ENCODE results near the gene RHOBTB3. TPM values are rescaled to one million over a fixed set of nuclear protein-coding genes. Genes with fewer than 3 reads are reported as not detected.
"Not testable (repeated sequence)": the region's sequence is repeated elsewhere in the genome, so short reads cannot be mapped to it uniquely, and the experiment has no call there.

Gene RHOBTB3
- polyA plus RNA-seq, 1 donor from 2014 or later: 1.9 TPM

DNA sequence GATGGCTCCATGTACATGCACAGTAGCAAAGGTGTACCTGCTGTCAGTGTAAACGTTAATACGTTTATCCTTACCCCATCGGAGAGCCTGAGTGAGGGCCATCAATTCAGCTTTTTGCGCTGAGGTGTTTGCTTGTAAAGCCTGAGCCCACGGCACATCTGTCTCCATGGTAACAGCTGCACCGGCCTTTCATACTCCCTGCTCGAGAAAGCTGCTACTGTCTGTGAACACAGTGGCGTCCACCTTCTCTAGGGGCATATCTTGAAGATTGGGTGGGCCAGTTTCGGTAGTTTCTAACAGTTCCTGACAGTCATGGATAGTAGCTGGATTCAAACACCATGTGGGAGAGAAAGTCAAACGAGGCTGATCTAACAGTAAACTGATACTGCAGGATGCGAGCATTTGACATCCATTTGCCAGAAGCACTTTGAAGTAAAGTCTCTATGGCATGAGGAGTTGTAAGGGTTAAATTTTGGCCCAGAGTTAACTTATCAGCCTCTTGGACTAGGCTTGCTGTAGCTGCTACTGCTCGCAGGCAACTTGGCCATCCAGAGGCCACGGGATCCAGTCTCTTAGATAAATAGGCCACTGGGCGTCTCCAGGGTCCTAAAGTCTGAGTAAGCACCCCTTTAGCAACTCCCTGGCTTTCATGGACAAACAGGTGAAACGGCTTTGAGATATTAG, 21.0 kb upstream of the RHOBTB3 start:
- Mint-ChIP-seq H3K27ac (no peak overlapping the region), H3K27me3 (peaks cover 3% of the 10 kb centered on the region), H3K9me3 (peaks cover 0 to 2% (median 0%) of the 10 kb centered on the region in 3 donors), H3K4me1 (peaks cover 0 to 1% (median 0%) of the 10 kb centered on the region in 3 donors), H3K36me3 (peaks cover 6% of the 10 kb centered on the region), H3K4me3 (no peak overlapping the region)

DNA sequence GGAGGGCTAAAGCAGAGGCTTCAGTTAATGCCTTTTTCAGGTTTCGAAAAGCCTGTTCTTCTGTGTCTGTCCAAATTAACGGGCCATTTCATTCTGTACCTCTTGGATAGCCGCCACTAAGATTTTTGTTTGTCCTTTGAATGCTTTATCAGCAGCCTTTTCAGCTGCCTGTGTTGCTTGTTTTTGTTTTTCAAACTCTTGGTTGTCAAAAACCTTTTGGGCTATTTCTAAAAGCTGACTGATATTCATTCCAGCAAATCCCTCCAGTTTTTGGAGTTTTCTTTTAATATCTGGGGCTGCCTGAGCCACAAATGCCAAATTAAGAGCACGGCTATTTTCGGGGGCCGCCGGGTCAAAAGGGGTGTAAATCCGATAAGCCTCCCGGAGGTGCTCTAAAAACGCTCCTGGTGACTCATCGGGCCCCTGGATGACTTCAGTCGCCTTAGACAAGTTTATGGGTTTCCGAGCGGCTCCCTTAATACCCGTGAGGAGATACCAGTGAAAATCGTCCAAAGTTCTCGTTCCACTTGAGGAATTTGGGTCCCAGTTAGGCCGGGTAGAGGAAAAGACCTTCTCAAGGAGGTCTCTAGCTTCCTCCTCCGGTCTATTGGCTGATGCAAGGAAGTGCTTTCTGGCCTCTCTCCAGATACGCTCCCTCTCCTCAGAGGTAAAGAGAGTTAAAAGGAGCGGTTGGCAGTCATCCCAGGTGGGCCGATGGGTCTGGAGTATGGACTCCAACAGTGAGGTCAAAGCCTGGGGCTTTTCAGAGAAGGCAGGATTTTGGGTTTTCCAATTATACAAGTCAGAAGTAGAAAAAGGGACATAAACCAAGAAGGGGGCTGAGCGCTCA, 20.3 kb upstream of the RHOBTB3 start:
- not testable (repeated sequence) for H3K27me3 Mint-ChIP-seq, H3K9me3 Mint-ChIP-seq, H3K4me1 Mint-ChIP-seq, H3K36me3 Mint-ChIP-seq, H3K27ac Mint-ChIP-seq, H3K4me3 Mint-ChIP-seq

DNA sequence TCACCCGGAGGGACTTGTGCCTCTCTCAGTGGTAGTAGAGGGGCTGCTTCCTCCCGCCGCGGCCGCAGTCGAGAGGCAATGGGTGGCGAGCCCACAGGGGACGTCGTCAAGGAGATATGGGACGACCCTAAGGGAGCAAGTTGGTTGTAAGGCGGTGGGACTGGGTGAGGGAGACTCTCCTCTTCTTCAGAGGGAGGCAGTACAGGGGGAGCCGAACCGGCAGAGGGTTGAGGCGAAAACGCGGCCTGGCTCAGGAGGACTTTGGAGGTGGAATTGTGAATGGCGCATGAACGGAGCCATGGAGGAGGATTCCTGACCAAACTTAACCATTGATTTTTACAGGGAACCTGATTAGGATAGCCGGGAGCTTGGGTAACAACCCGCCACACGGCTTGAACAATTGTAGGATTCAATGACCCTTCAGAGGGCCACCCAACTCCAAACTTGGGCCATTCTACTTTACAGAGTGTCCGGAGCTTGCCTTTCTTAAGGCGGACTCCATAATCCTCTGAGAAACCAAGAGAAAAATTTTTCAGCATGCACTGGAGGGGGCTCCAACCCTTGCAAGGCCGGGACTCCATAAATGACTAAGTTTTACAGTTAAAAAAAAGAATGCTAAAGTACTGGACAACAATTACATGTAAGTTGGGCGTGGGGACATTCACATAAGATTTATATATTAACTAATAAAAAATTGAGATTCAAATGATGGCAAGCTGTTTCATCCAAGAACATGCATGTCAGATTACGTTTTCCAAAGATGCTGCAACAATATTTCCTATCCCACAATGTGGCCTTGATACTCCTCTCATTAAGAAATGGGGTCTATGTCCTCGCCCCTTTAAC, 19.4 kb upstream of the RHOBTB3 start:
- H3K4me3 Mint-ChIP-seq: no peak overlapping the region
- peaks cover 3% of the 10 kb centered on the region for H3K27me3 Mint-ChIP-seq
- H3K27ac Mint-ChIP-seq: no peak overlapping the region
- peaks cover 0 to 2% (median 0%) of the 10 kb centered on the region in 3 donors for H3K9me3 Mint-ChIP-seq
- no peaks in the 10 kb centered on the region for H3K4me1 Mint-ChIP-seq
- H3K36me3 Mint-ChIP-seq: peaks cover 6% of the 10 kb centered on the region

DNA sequence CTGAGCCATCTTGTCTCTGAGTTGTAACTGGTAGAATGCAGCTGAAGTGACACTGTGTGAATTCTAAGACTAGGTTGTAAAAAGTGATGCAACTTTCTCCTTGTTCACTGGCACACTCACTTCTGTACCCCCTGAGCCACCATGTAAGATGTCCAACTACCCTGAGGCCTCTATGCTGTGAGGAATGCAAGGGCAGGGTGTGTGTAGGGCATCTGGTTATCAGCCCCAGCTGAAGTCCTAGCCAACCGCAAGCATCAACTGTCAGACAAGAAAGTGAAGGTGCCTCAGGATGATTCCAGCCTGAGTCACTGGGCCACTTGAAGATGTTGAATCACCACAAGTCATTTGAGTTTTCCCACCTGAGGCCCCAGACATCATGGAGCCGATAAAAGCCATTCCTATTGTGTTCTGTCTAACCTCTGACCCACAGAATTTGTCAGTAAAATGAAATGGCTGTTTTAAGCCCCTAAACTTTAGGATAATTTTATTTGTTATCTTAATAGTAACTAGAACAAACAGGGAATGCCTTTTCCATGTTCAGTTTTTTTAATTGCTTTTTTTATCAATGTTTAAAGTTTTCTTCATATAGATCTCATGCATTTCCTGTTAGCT, 18.7 kb upstream of the RHOBTB3 start:
- peaks cover 0 to 2% (median 0%) of the 10 kb centered on the region in 3 donors for H3K9me3 Mint-ChIP-seq
- no peak overlapping the region for H3K4me3 Mint-ChIP-seq

DNA sequence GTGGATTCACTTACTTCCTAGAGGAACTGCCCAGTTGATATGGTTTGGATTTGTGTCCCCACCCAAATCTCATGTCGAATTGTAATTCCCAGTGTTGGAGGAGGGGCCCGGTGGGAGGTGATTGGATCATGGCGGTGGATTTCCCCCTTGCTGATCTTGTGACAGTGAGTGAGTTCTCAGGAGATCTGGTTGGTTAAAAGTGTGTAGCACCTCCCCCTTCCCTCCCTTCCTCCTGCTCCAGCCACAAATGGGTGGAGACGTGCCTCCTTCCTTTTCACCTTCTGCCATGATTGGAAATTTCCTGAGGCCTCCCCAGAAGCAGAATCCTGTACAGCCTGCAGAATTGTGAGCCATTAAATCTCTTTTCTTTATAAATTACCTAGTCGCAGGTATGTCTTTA, 17.9 kb upstream of the RHOBTB3 start:
- H3K4me3 Mint-ChIP-seq, H3K9me3 Mint-ChIP-seq, H3K4me1 Mint-ChIP-seq, H3K36me3 Mint-ChIP-seq, H3K27me3 Mint-ChIP-seq, H3K27ac Mint-ChIP-seq: not testable (repeated sequence)

More for the DNA sequence above, 18.7 kb upstream of the RHOBTB3 start:
- Mint-ChIP-seq H3K36me3 (peaks cover 6% of the 10 kb centered on the region), H3K27me3 (peaks cover 3% of the 10 kb centered on the region), H3K4me1 (no peaks in the 10 kb centered on the region), H3K27ac (no peak overlapping the region)

DNA sequence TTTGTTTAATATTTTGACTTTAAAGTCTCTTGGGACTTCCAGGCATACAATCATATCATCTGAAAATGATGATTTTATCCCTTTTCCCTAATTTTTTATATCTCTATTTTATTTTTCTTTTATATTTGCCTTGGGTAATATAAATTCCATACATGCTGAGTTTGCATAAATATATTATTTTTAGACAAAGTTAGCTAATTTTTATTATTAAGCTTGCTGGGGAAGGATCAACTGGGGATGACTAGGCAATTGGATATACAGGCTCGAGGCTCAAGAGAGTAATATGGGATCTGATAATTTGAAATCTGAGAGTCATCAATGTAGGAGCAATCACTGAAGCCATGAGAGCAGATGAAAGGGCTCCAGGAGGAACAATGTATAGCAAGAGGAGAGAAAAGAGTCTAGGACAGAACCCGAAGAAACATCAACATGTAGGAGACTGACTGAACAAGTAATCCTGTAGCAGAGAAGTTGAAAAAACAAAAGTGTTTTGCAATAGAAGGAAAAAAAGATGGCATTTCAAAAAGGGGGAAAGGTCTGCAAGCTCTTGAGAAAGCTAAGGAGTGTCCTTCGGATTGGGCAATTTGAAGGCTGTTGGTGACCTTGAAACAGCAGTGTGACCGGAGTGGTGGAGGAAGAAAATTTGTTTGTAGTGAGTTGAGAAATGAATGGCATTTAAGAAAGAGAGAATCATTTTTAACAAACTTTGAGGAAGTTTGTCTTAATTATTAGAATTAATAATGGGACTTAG, 17.0 kb upstream of the RHOBTB3 start:
- Mint-ChIP-seq H3K27me3 (peaks cover 3% of the 10 kb centered on the region), H3K36me3 (peaks cover 6% of the 10 kb centered on the region), H3K27ac (no peak overlapping the region), H3K4me3 (no peak overlapping the region), H3K9me3 (no peaks in the 10 kb centered on the region), H3K4me1 (no peaks in the 10 kb centered on the region)

DNA sequence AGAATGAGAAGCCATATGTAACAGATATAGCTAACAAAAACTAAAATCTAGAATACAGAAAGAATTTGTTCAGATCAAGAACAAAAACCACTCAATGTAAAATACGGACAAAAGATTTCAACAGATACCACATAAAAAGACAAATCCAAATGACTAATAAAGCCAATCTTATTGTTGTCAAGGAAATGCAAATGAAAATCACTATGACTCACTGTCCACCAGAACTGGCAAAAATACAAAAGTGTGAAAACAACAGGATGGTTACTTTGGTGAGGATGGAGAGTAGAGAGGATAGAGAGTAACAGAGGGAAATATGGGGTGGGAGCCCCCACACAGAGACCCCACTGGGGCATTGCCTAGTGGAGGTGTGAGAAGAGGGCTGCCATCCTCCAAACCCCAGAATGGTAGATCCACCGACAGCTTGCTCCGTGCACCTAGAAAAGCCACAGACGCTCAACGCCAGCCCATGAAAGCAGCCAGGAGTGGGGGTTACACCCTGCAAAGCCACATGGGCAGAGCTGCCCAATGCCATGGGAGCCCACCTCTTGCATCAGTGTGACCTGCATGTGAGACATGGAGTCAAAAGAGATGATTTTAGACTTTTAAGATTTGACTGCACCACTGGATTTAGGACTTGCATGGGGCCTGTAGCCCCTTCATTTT, 15.2 kb upstream of the RHOBTB3 start:
- Mint-ChIP-seq H3K27ac (no peak overlapping the region), H3K27me3 (peaks cover 3% of the 10 kb centered on the region), H3K9me3 (no peaks in the 10 kb centered on the region), H3K4me3 (no peak overlapping the region), H3K4me1 (peaks cover 0 to 1% (median 0%) of the 10 kb centered on the region in 3 donors), H3K36me3 (peaks cover 6% of the 10 kb centered on the region)

DNA sequence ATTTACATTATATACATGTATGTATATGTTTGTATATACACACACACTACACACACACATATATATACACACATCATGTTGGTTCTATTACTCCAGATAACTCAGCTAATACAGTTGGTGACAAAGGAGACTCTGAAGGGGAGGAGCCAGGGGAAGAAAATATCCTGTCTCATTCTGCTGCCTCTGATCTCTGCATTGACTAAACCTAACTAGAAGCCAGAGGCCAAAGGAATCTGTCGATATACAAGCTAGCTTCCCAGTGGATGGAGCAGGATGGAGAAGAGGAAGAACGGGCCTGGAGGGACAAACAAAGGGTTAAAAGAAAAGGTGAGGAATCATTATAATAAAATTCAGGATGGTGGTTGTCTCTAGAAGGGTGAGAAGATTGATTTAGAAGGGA, 13.7 kb upstream of the RHOBTB3 start:
- Mint-ChIP-seq H3K9me3 (no peaks in the 10 kb centered on the region), H3K27me3 (peaks cover 3% of the 10 kb centered on the region), H3K36me3 (peaks cover 3% of the 10 kb centered on the region), H3K4me1 (peaks cover 0 to 1% (median 0%) of the 10 kb centered on the region in 3 donors), H3K27ac (no peak overlapping the region), H3K4me3 (no peak overlapping the region)

DNA sequence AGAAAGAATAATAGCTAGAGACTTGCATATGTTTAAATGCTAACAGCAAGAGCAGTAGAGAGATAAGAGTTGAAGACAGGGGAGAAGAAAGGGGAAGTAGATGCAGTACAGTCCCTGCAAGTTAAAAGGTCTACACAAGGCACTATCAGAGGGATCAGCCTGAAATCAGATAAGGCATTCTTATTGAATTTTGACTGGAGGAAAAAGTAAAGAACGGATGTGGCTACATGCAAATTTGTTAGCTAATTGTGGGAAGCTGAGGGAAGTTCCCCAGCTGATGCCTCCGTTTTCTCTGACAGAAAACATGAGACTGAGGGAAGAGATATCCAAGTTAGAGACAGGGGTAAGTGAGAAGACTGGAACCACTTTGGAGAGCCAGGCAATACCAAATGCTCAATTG, 12.9 kb upstream of the RHOBTB3 start:
- H3K4me3 Mint-ChIP-seq: no peak overlapping the region
- H3K27me3 Mint-ChIP-seq: peaks cover 2% of the 10 kb centered on the region
- peaks cover 3% of the 10 kb centered on the region for H3K36me3 Mint-ChIP-seq
- H3K27ac Mint-ChIP-seq: no peak overlapping the region
- H3K9me3 Mint-ChIP-seq: no peaks in the 10 kb centered on the region
- peaks cover 0 to 1% (median 0%) of the 10 kb centered on the region in 3 donors for H3K4me1 Mint-ChIP-seq

DNA sequence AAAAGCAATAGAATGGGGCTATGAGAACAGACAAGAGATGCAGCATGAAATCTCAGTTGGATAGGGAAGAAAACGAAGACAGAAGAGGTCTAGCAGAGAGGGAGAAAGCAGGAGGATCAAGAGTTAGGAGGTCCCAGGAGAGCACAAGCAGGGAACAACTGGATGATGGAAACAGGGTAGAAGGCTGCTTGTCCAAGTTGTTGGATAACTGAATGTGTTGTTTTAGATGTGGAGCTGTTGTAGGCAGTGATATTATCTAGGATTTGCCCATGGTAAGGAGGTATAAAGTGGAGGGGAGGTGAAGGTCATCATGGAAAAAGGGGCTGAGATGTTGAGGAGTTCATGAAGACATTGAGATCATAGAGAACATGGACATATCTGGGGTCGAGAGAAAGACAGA, 12.4 kb upstream of the RHOBTB3 start:
- H3K4me3 Mint-ChIP-seq: no peak overlapping the region
- no peak overlapping the region for H3K27ac Mint-ChIP-seq
- H3K36me3 Mint-ChIP-seq: peaks cover 3% of the 10 kb centered on the region
- H3K4me1 Mint-ChIP-seq: peaks cover 0 to 1% (median 0%) of the 10 kb centered on the region in 3 donors
- no peaks in the 10 kb centered on the region for H3K27me3 Mint-ChIP-seq
- H3K9me3 Mint-ChIP-seq: no peaks in the 10 kb centered on the region

DNA sequence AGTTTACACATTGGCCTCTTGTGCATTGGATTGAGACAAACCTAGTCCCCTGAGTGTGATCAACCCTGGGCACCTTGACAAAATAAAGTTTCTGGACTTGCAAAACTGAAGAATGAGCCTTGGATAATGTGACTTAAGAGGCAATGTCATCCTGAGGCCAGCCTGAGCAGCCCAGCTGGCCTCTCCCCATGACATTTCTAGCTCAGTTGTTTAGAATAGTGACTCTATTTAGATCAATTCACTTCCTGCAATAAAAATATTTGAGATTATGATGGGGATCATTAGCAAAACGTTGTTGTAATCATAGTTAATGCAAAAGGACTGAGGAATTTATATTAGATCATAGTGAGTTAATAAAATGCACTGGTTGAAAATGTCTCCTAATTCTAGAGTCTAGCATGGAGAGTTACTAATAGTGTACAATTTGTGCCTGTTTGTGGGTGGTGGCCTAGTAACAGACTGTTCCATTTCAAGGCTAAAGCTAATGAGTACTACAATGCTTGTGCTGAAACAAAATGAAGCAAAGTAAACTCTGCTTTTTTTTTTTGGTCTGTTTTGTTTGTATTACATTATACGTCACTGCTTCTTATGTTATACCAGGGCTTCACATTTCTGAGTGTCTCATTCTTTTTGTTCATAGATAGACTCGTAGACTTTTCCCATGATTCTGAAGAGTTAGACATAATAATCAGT, 10.9 kb upstream of the RHOBTB3 start:
- Mint-ChIP-seq H3K9me3 (no peaks in the 10 kb centered on the region), H3K4me3 (no peak overlapping the region), H3K36me3 (no peaks in the 10 kb centered on the region), H3K27ac (no peak overlapping the region), H3K4me1 (peaks cover 0 to 1% (median 0%) of the 10 kb centered on the region in 3 donors), H3K27me3 (no peaks in the 10 kb centered on the region)

DNA sequence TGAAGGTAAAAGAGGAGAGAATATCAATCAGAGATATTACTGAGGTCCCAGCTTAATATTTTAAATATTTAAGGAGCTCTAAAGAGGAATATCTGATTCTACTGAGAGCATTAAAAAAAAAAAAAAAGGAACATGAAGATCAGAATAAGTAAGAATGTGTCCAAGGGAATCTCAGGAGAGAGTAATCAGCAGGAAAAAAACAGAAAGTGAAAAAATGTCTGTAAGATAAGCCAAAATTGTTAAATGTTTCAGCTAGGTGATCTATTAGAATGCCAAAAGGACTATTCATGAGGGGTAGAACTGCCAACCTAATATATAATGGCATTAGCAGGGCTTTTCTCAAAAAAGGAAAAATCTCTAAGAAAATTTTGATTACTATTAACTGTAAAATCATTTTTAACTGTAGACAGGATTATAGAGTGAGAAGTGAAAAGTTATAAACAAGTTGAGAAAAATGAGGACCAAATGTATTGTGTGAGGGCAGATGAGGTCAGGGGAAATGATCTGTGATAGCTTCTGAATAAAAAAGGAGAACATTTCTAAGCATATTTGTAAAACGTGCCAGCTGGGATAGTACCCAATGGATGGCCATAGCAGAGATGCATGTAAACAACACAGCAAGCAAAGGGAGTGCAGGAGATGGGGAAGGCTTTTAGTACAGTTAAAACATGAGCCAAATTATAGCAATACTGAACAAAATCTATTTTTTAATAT, 9.4 kb upstream of the RHOBTB3 start:
- Mint-ChIP-seq H3K27me3 (no peaks in the 10 kb centered on the region), H3K27ac (no peak overlapping the region), H3K36me3 (no peaks in the 10 kb centered on the region), H3K9me3 (no peaks in the 10 kb centered on the region), H3K4me3 (no peak overlapping the region), H3K4me1 (peaks cover 1 to 5% (median 4%) of the 10 kb centered on the region in 3 donors)
